Chondrocyte (in vitro differentiated cells): ENCODE measurements around the gene MEGF10. TPM values are rescaled to one million over a fixed set of nuclear protein-coding genes. Genes with fewer than 3 reads are reported as not detected.

Experiments
- DNase-seq: peaks from one replicate; pipeline ENCODE4 v3.0.0; 2021; ENCODE audit warnings: mixed read lengths, low spot score
- H3K27ac Mint-ChIP-seq: one replicate; pipeline ENCODE4 v1.8.0; 2021; ENCODE audit warnings: mild to moderate bottlenecking, moderate library complexity, mixed read lengths; ENCODE audit not compliant: unreplicated experiment
- H3K27me3 Mint-ChIP-seq: 2 replicates; pipeline ENCODE4 v1.8.0; 2021; ENCODE audit warnings: low read depth, mixed read lengths
- H3K36me3 Mint-ChIP-seq: 2 replicates; pipeline ENCODE4 v1.8.0; 2021; ENCODE audit warnings: low read depth, mixed read lengths
- H3K4me1 Mint-ChIP-seq: 2 replicates; pipeline ENCODE4 v1.8.0; 2021; ENCODE audit warnings: low read depth, mild to moderate bottlenecking, mixed read lengths
- H3K4me3 Mint-ChIP-seq: one replicate; pipeline ENCODE4 v1.8.0; 2021; ENCODE audit warnings: mild to moderate bottlenecking, moderate library complexity, mixed read lengths; ENCODE audit not compliant: unreplicated experiment
- H3K9me3 Mint-ChIP-seq: 2 replicates; pipeline ENCODE4 v1.8.0; 2021; ENCODE audit warnings: low read depth, mixed read lengths
- total RNA-seq: library from RNA; stranded (reverse); gene quantifications from 3 replicates; pipeline ENCODE4 v1.2.1, GENCODE V29; 2021
- TF ChIP-seq, protein P1 (sequence below): fragments of 200-600 bp; sonication (generic); IDR thresholded peaks from 2 replicates; pipeline ENCODE4 v1.5.0; 2021; ENCODE audit warnings: antibody characterized with exemption, mild to moderate bottlenecking, moderate library complexity

The MEGF10 gene
- total RNA-seq, 1 donor from 2014 or later: 6.6 TPM

- Mint-ChIP-seq H3K9me3 (no peaks in the 10 kb centered on the region), H3K4me1 (no peaks in the 10 kb centered on the region), H3K27me3 (no peaks in the 10 kb centered on the region), H3K4me3 (no peak overlapping the region), H3K36me3 (peaks cover 2% of the 10 kb centered on the region), H3K27ac (no peak overlapping the region)
- TF ChIP-seq, protein P1, sequence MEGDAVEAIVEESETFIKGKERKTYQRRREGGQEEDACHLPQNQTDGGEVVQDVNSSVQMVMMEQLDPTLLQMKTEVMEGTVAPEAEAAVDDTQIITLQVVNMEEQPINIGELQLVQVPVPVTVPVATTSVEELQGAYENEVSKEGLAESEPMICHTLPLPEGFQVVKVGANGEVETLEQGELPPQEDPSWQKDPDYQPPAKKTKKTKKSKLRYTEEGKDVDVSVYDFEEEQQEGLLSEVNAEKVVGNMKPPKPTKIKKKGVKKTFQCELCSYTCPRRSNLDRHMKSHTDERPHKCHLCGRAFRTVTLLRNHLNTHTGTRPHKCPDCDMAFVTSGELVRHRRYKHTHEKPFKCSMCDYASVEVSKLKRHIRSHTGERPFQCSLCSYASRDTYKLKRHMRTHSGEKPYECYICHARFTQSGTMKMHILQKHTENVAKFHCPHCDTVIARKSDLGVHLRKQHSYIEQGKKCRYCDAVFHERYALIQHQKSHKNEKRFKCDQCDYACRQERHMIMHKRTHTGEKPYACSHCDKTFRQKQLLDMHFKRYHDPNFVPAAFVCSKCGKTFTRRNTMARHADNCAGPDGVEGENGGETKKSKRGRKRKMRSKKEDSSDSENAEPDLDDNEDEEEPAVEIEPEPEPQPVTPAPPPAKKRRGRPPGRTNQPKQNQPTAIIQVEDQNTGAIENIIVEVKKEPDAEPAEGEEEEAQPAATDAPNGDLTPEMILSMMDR: no peak
- no peak for DNase-seq
These were observed 50.0 kb downstream of the MEGF10 start for GRCh38 chr5:127340606-127341005.

DNA sequence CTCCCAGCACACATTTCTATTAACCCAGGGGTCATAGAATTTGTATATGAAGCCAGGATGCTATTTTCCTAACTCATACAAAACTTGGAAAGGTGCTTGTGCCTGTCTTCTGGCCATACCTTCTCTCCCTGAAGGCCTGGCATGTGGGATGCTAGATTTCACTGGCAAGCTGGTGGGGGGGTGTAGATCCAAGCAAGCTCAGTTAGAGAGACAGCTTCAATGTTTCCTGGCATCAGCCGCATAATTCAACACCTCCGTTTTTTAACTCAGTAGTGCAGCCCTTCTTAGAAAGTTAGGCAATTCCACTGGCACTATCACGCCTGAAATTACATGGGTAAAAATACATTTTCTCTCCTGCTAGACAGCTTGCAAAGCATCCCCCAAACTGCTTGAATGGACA, 51.8 kb downstream of the MEGF10 start:
- Mint-ChIP-seq H3K27ac (no peak overlapping the region), H3K9me3 (peaks cover 8% of the 10 kb centered on the region), H3K4me3 (no peak overlapping the region), H3K27me3 (no peaks in the 10 kb centered on the region), H3K36me3 (peaks cover 8% of the 10 kb centered on the region), H3K4me1 (no peaks in the 10 kb centered on the region)
- TF ChIP-seq, protein P1: no peak
- no peak for DNase-seq

- TF ChIP-seq, protein P1: no peak
- no peak for DNase-seq
- Mint-ChIP-seq H3K36me3 (peaks cover 8% of the 10 kb centered on the region), H3K27me3 (no peaks in the 10 kb centered on the region), H3K27ac (no peak overlapping the region), H3K4me1 (no peaks in the 10 kb centered on the region), H3K4me3 (no peak overlapping the region), H3K9me3 (peaks cover 8% of the 10 kb centered on the region)
These were observed 52.7 kb downstream of the MEGF10 start for GRCh38 chr5:127343313-127343712.

DNA sequence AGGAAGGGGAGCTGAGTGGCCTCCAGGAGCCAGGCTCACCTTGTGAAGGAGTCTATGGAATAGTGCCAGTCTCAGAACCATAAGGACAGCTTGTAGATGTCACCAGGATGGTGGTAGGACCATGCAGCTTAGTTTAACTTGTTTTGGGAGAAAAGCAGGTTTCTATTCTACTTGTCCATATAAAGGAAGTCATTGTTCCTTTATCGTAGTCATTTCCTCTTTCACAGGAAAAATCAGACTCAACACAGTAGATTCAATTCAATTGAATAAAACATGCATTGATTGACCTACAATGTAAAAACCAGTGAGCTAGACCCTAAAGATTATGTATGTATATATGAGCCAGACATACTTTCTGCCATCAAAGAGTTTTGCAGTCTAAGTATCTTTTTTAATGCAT, 53.3 kb downstream of the MEGF10 start:
- Mint-ChIP-seq H3K9me3 (peaks cover 8% of the 10 kb centered on the region), H3K27me3 (no peaks in the 10 kb centered on the region), H3K27ac (no peak overlapping the region), H3K4me1 (no peaks in the 10 kb centered on the region), H3K4me3 (no peak overlapping the region), H3K36me3 (peaks cover 8% of the 10 kb centered on the region)
- no peak for DNase-seq
- TF ChIP-seq, protein P1: no peak

DNA sequence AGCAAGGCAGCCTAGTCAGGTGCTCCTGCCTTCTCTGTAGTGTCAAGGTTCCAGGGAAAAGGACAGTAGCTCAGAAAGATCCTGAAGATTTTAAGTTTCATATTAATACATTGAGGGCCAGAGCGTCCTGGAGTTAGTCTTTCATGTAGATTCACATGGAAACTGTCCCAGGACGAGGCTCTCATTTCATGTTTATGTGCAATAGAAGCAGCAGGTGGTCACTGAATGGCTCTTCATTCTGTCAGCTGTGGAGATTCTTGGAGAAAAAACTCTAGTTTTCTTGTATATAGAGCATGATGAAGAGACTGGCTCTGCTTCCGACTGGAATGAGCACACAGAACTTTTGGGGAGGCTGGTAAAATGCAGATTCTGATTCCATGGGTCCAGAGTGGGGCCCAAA, 54.3 kb downstream of the MEGF10 start:
- Mint-ChIP-seq H3K36me3 (peaks cover 8% of the 10 kb centered on the region), H3K9me3 (peaks cover 8% of the 10 kb centered on the region), H3K27me3 (no peaks in the 10 kb centered on the region), H3K27ac (no peak overlapping the region), H3K4me3 (no peak overlapping the region), H3K4me1 (no peaks in the 10 kb centered on the region)
- no peak for DNase-seq
- TF ChIP-seq, protein P1: no peak
